Endothelial cell of umbilical vein (primary cell): ENCODE results near the gene GRID1. TPM values are rescaled to one million over a fixed set of nuclear protein-coding genes. Genes with fewer than 3 reads are reported as not detected.

Source experiments
- BruUV-seq: library from RNA; stranded (reverse); fragments of 400-500 nt; replicated peaks from 2 replicates; lab custom pipeline; 2021; lab: Mats Ljungman, UMichigan
- CTCF ChIA-PET: fragments of 300-600, 350-600 bp; sonication (Branson Sonifier 250); formaldehyde crosslinking; loops from one replicate; lab custom pipeline; 2021; ENCODE audit warnings: antibody characterized with exemption, inconsistent platforms; lab: Charles Lee
- POLR2A ChIA-PET: fragments of 300-600, 350-600 bp; sonication (Branson Sonifier 250); formaldehyde crosslinking; loops from one replicate; lab custom pipeline; 2021; ENCODE audit warnings: antibody characterized with exemption, inconsistent platforms; lab: Charles Lee
- DNase-seq: peaks from one replicate; pipeline ENCODE4 v3.0.0-alpha.2; 2011; ENCODE audit warnings: low read depth, low spot score
- FAIRE-seq: peaks from 2 replicates; lab custom pipeline; 2011; peaks lifted over from hg19 to GRCh38; lab: Jason Lieb, UNC
- H2AFZ ChIP-seq: 2 replicates; pipeline ENCODE4 v1.6.0; 2012; ENCODE audit warnings: low read depth, low read length, control low read depth, inconsistent platforms
- H3K27ac ChIP-seq: 2 replicates; pipeline ENCODE4 v1.5.1; 2011; ENCODE audit warnings: low read depth, mild to moderate bottlenecking, control low read depth, low read length, moderate library complexity; ENCODE audit not compliant: insufficient read depth
- H3K27me3 ChIP-seq, 2 experiments: 2 replicates each; pipeline versions ENCODE4 v1.6.0 to v1.6.1; 2011; ENCODE audit warnings: low read length in 2 of 2, mixed read lengths in 1 of 2; ENCODE audit not compliant: control insufficient read depth in 2 of 2, insufficient read depth in 2 of 2
- H3K36me3 ChIP-seq, 2 experiments: 2 replicates in 1 of 2; 3 replicates in 1 of 2; pipeline ENCODE4 v1.5.1; 2011; ENCODE audit warnings: low read length in 2 of 2, mild to moderate bottlenecking in 1 of 2, moderate library complexity in 1 of 2; ENCODE audit not compliant: control insufficient read depth in 2 of 2, insufficient read depth in 2 of 2; ENCODE audit errors: extremely low read depth in 1 of 2
- H3K4me1 ChIP-seq: 3 replicates; pipeline ENCODE4 v1.5.1; 2011; ENCODE audit warnings: mild to moderate bottlenecking, low read length; ENCODE audit not compliant: control insufficient read depth, insufficient read depth; ENCODE audit errors: extremely low read depth
- H3K4me2 ChIP-seq: 2 replicates; pipeline ENCODE4 v1.6.1; 2011; ENCODE audit warnings: low read length, control low read depth, mixed read lengths; ENCODE audit not compliant: insufficient read depth
- H3K4me3 ChIP-seq, 3 experiments: fragments of 200-600 bp in 1 of 3; sonication (generic), shearing (Covaris generic) in 1 of 3; replicated peaks in 1 of 3; 2 replicates each; pipeline ENCODE4 v1.5.1; 2011 to 2016; ENCODE audit warnings: control low read depth in 3 of 3, low read length in 3 of 3, mild to moderate bottlenecking in 2 of 3, inconsistent platforms in 1 of 3, low read depth in 1 of 3, moderate library complexity in 1 of 3; ENCODE audit not compliant: insufficient read depth in 1 of 3
- H3K79me2 ChIP-seq: 2 replicates; pipeline ENCODE4 v1.6.0; 2012; ENCODE audit warnings: low read length, inconsistent platforms; ENCODE audit not compliant: control insufficient read depth, insufficient read depth
- H3K9ac ChIP-seq: replicated peaks from 2 replicates; pipeline ENCODE3; 2011; ENCODE audit warnings: low read length, control low read depth; ENCODE audit not compliant: insufficient read depth; ENCODE audit errors: extremely low read depth
- H3K9me1 ChIP-seq: replicated peaks from 3 replicates; pipeline ENCODE4 v1.6.0; 2011; ENCODE audit warnings: mild to moderate bottlenecking, low read length; ENCODE audit not compliant: control insufficient read depth, insufficient read depth; ENCODE audit errors: extremely low read depth
- H3K9me3 ChIP-seq: replicated peaks from 2 replicates; pipeline ENCODE4 v1.5.1; 2012; ENCODE audit warnings: low read length, inconsistent platforms; ENCODE audit not compliant: control insufficient read depth, insufficient read depth
- H4K20me1 ChIP-seq: replicated peaks from 2 replicates; pipeline ENCODE3; 2011; ENCODE audit warnings: mild to moderate bottlenecking, low read length; ENCODE audit not compliant: control insufficient read depth, insufficient read depth; ENCODE audit errors: extremely low read depth
- CTCF ChIP-seq, 2 donors: IDR thresholded peaks; 1 replicate in 1 of 2; 2 replicates in 1 of 2; pipeline ENCODE4 v1.5.1; 2011; ENCODE audit warnings: low read length in 2 of 2, mild to moderate bottlenecking in 2 of 2, moderate library complexity in 2 of 2, control low read depth in 1 of 2, inconsistent platforms in 1 of 2, low read depth in 1 of 2; ENCODE audit not compliant: insufficient read depth in 1 of 2; ENCODE audit errors: extremely low read depth in 1 of 2
- EZH2 ChIP-seq: IDR thresholded peaks from 2 replicates; pipeline ENCODE4 v1.6.1; 2012; ENCODE audit warnings: borderline replicate concordance, low read depth, mild to moderate bottlenecking, moderate library complexity, low read length, inconsistent platforms; ENCODE audit not compliant: severe bottlenecking
- FOS ChIP-seq: IDR thresholded peaks from 2 replicates; pipeline ENCODE4 v1.6.1; 2011; ENCODE audit warnings: mild to moderate bottlenecking, low read length, moderate library complexity, borderline replicate concordance; ENCODE audit not compliant: insufficient read depth
- GATA2 ChIP-seq: IDR thresholded peaks from 2 replicates; pipeline ENCODE4 v1.7.0; 2011; ENCODE audit warnings: low read depth, mild to moderate bottlenecking, moderate library complexity, mixed read lengths, low read length; ENCODE audit not compliant: insufficient read length, insufficient read depth
- JUN ChIP-seq: IDR thresholded peaks from 2 replicates; pipeline ENCODE4 v1.6.1; 2011; ENCODE audit warnings: borderline replicate concordance, low read depth; ENCODE audit not compliant: insufficient read length, insufficient read depth
- MAX ChIP-seq: IDR thresholded peaks from 2 replicates; pipeline ENCODE4 v1.6.1; 2011; ENCODE audit not compliant: insufficient read depth, insufficient read length
- MYC ChIP-seq: IDR thresholded peaks from one replicate; pipeline ENCODE4 v1.6.1; 2011; ENCODE audit warnings: mild to moderate bottlenecking, low read depth, low read length
- POLR2A ChIP-seq: IDR thresholded peaks from 2 replicates; pipeline ENCODE4 v1.6.1; 2012; ENCODE audit warnings: low read depth, mild to moderate bottlenecking, control low read depth, low read length
- POLR2AphosphoS5 ChIP-seq: IDR thresholded peaks from 2 replicates; pipeline ENCODE4 v1.6.1; 2012; ENCODE audit warnings: low read depth, mild to moderate bottlenecking, control low read depth, low read length, moderate library complexity; ENCODE audit not compliant: insufficient read depth
- dilution Hi-C: fragments of 300-500 bp; cut with MboI; formaldehyde crosslinking; loops from one replicate; pipeline ENCODE4 v1.15.0; 2019; ENCODE audit warnings: low sequenced_read_pairs; ENCODE audit not compliant: extremely low pct_ligation_motif_present
- intact Hi-C: fragments of 100-400 bp; cut with micrococcal nuclease; formaldehyde crosslinking; loops from one replicate; pipeline ENCODE4 v1.10.0; 2022
- polyA plus RNA-seq, 4 experiments: library from polyadenylated mRNA; depleted of rRNA in 3 of 4; stranded (reverse) in 3 of 4; unstranded in 1 of 4; fragments of >200 nt; gene quantifications; 2 replicates each; pipeline versions ENCODE4 v1.2.1 to v1.2.3, GENCODE V29; 2011 to 2012; ENCODE audit warnings: missing spikeins in 1 of 4
- total RNA-seq: library from RNA; stranded (reverse); gene quantifications from 2 replicates; pipeline ENCODE4 v1.2.3, GENCODE V29; 2021

The GRID1 gene
- total and polyA plus RNA-seq, 2 donors (not counting 3 experiments of a cell fraction or from before 2014, with no cell fraction given), result not detected

GRCh38 chr10:85864173-85864549 lies 502.4 kb downstream of the GRID1 start:
- ChIA-PET POLR2A (no interaction called here), CTCF (no interaction called here)
- no TSS peak for BruUV-seq

More at GRCh38 chr10:85864173-85864549, 502.4 kb downstream of the GRID1 start:
- no peak for FAIRE-seq
- Histone ChIP-seq H3K4me3 (no peak overlapping the region), H3K9me1 (no peaks in the 10 kb centered on the region), H3K4me2 (no peak overlapping the region), H3K27me3 (no peaks in the 10 kb centered on the region), H3K36me3 (no peaks in the 10 kb centered on the region), H3K27ac (no peak overlapping the region), H3K79me2 (no peaks in the 10 kb centered on the region), H3K9ac (no peak overlapping the region), H4K20me1 (no peaks in the 10 kb centered on the region), H3K9me3 (no peaks in the 10 kb centered on the region), H2AFZ (no peak overlapping the region), H3K4me1 (no peaks in the 10 kb centered on the region)
- intact Hi-C loops (no loop called here), dilution Hi-C loops (no loop called here)
- no peak for DNase-seq
- TF ChIP-seq MYC (no peak), POLR2AphosphoS5 (no peak), FOS (no peak), POLR2A (no peak), JUN (no peak), EZH2 (no peak), GATA2 (no peak), MAX (no peak), CTCF (IDR thresholded peaks at IDR 0.05; ENCODE audit: extremely low read depth in 1 of 2, insufficient read depth in 1 of 2, low read depth in 1 of 2, low read length in 2 of 2) (no peak)
